Measurements from ENCODE around the gene ZDHHC5.
"Not testable (repeated sequence)": the region's sequence is repeated elsewhere in the genome, so short reads cannot be mapped to it uniquely, and the experiment has no call there.

Gene ZDHHC5

DNA sequence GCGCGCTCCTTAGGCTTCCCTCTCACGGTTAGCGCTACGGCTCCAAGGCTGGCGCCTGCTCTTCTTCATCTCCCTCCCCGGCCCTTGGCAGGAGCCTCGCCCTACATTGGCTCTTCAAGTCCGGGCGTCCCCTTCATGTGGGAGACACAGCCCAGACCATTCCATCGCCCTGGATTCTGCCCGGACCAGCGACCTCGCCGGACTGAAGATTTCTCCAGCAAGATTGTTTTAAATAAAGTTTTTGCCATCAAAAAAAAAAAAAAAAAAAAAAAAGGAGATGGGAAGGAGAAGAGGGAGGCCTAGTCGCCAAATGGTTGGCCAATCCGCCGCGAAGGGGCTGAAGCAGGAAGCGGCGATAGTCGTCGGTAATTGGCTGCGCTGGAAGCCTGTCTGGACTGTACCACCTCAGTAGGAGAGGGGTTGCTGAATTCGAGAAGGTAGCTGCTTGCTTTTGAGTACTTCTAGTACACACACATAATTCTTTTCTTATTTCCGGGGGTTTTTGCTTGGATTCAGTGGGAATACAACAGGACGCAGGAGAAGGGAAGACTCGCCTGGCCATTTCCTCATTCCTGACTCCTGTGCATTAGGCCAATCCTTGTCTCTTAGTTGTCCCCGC lies 688 bp upstream of the ZDHHC5 start:
- DNase-seq (ENCODE audit: low read depth): peak; percentile 87

- peak; percentile 20 for DNase-seq (ENCODE audit: low read depth)
Observed at GRCh38 chr11:57668434-57668782, 494 bp downstream of the ZDHHC5 start.

DNA sequence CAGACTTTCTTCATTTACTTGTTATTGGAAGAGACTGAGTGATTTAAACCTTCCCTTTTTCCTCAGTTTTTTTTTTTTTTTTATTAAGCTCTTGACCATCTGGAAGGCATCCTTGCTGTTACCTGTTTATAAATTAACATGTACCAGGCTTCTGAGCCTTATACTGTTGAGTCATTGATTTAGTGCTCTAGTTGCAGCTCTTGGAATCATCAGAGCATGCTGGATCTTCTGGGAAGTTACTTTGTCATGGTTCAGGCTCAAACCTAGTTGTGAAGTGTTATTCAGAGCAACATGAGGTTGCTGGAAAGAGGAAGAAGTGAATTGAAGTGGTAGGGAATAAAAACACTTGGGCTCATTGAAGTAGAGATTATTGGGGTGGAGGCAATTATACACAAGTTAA lies 6.3 kb downstream of the ZDHHC5 start:
- no peak for DNase-seq (ENCODE audit: low read depth)

- no peak for DNase-seq (ENCODE audit: low read depth)
Observed at GRCh38 chr11:57675176-57675941, 7.4 kb downstream of the ZDHHC5 start.

DNA sequence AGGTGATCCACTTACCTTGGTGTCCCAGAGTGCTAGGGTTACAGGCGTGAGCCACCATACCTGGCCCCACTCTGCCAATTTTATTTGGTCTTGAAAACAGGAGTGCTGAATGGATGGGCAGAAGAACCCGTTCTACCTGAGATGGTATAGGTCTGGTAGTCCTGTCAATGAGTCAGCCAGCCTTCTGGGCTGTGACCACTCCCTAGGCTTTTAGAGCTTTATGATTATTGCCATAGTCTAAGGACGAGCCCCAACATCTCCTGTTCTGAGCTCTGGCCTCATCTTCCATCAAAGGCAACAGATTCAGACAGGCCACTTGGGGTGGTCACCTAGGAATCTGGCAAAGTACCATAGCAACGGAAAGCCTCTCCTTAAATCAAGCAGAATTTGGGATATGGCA lies 11.5 kb downstream of the ZDHHC5 start:
- no peak for DNase-seq (ENCODE audit: low read depth)

- no peak for DNase-seq (ENCODE audit: low read depth)
Observed at GRCh38 chr11:57680552-57680874, 12.6 kb downstream of the ZDHHC5 start.

DNA sequence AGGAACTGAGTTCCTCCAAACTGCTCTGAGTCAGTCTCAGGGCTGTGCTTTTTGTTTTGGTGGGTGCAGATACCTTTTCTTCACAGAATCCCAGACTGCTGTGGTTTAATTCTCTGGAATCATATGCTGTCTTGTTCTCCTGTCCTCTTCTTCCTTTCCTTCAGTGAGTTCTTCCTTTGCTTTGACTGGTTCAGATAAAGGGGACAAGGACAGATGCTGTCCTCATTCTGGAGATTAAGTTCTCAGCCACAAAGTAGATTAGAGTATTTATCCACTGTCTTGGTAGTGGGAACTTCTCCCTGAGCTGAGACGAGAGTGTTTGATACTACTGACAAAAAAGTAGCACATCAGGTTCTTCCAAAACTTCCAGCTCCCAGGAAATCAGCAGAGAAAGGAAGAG lies 13.3 kb downstream of the ZDHHC5 start:
- no peak for DNase-seq (ENCODE audit: low read depth)

DNA sequence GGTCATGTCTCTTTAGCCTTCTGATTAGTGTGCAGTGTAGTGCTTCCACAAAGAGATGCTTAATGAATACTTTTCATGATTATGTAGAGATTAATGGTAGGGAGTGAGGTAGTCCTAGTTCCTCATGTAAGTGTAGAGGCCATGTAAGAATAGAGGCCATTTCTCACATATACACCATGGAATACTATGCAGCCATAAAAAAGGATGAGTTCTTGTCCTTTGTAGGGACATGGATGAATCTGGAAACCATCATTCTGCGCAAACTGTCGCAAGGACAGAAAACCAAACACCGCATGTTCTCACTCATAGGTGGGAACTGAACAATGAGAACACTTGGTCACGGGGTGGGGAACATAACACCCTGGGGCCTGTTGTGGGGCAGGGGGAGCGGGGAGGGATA lies 22.6 kb downstream of the ZDHHC5 start:
- not testable (repeated sequence) for DNase-seq (ENCODE audit: low read depth)

GRCh38 chr11:57698843-57699365 lies 31.0 kb downstream of the ZDHHC5 start:
- DNase-seq (ENCODE audit: low read depth): no peak

GRCh38 chr11:57699813-57700212 lies 31.9 kb downstream of the ZDHHC5 start:
- no peak for DNase-seq (ENCODE audit: low read depth)

GRCh38 chr11:57700425-57700824 lies 32.5 kb downstream of the ZDHHC5 start:
- DNase-seq (ENCODE audit: low read depth): no peak

- DNase-seq (ENCODE audit: low read depth): no peak
Observed at GRCh38 chr11:57703341-57703740, 35.4 kb downstream of the ZDHHC5 start.

DNA sequence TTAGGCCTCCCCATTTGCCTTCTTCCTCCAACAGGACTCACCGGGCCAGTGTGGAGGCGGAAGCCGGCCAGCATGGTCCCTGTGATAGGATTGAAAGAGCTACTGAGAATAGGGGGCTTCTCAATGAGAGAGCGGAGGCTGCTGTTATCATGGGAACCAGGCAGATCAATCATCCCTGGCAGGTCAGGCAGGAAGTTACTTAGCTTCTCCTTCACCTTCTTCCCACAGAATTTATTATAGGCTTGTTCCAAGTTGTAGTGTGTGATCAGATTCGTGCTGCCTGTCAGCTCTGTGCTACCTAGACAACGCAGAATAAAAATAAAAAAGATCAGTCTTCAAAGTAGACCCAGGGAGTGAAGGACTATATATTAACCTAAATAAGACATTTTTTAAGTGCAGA lies 37.0 kb downstream of the ZDHHC5 start:
- no peak for DNase-seq (ENCODE audit: low read depth)

DNA sequence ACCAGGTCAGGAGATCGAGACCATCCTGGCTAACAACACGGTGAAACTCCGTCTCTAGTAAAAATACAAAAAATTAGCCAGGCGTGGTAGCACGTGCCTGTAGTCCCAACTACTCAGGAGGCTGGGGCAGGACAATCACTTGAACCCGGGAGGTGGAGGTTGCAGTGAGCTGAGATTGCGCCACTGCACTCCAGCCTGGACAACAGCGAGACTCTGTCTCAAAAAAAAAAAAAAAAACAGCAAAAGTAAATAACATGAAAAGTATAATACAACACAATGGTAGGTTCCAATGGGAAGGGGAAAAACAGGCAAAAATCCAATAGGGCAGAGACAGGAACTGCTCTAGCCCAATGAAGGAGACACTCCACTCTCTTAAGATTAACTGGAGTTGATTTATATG lies 37.5 kb downstream of the ZDHHC5 start:
- DNase-seq (ENCODE audit: low read depth): not testable (repeated sequence)

DNA sequence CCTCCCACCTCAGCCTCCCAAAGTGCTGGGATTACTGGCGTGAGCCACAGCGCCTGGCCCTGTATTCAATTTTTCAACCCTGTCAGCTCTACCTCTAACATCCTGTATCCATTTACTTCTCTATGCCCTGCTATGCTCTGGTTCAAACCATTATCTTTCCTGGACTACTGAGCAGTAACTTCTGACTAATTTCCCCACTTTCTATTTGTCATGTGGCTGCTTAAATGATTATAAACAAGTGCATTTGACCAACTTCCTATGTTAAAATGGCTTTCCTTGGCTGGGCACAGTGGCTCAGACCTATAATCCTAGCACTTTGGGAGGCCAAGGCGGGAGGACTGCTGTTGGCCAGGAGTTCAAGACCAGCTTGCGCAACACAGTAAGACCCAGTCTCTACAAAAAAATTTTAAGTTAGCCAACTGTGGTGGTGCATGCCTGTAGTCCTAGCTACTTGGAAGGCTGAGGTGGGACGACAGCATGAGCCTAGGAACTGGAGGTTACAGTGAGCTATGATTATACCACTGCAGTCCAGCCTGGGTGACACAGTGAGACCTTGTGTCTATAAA lies 42.0 kb downstream of the ZDHHC5 start:
- DNase-seq (ENCODE audit: low read depth): no peak

DNA sequence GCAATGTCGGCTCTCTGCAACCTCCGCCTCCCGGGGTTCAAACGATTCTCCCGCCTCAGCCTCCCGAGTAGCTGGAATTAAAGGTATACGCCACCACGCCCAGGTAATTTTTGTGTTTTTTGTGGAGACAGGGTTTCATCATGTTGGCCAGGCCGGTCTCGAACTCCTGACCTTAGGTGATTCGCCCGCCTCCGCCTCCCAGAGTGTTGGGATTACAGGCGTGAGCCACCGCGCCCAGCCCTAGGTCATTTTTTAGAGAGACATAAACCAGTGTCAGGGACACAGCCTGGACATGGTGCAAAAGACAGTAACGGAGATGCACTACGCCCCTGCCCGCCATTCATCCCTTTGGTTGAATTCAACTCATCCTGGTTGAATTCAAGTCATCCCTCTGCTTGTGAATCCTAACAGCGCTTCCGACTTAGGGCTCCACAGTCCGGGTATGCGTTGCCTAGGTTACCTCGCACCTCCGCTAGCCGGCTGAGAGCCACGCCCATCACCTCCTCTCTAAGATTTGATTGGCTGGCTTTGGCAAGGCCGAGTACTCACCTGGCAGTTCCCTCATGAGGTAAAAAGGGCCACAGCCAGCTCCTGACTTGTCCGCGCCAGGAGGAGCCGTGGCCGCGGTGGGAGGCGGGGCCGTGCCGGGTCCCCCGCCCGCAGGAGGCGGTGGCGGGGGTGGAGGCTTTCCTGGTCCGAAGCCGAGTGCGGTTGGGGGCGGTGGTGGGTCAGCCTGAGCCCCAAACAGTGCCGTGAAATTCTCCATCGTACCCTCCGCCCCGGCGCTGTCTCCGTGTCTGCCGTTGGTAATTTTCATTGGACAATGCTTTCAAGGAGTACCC lies 43.7 kb downstream of the ZDHHC5 start, which contains the start of gene MED19:
Gene MED19, minus strand, starts transcription at position 802 of the 842 bp plus-strand sequence. Its CDS starts 36 bp downstream, at position 766.
- peak; percentile 70 for DNase-seq (ENCODE audit: low read depth)

DNA sequence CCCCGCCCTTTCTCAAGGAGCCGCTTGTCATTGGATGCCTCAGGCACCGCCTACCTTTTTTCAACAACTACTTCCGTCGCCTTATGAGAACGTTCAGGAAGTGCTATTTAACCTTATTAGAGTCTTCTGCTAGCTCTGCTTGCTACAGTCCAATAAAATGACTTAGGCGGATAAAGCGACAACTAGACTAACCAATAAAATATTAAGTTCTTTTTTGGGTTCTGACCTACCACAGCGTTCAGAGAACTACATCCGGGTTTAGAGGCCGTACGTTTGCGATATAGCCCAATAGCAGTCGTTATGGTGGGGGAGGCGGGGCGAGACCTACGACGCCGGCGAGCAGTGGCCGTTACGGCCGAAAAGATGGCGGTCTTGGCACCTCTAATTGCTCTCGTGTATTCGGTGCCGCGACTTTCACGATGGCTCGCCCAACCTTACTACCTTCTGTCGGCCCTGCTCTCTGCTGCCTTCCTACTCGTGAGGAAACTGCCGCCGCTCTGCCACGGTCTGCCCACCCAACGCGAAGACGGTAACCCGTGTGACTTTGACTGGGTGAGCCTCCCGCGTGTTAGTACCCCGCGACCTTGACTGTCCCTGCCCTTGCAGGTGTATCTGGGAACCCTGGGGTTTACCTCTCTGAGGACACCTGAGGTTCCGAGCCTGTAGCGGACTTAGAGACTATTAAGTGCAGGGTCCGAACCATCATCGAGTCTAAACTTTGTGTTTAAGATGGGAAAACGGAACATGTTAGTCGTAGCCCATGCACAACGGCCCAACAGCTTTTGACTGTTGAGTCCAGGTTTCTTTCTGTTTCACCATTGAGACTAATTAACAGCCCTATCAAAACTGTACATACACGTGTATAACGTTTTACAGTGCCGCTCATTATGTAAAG lies 44.6 kb downstream of the ZDHHC5 start, which contains the start of gene TMX2:
Gene TMX2, plus strand, starts transcription at position 338 of the 895 bp plus-strand sequence. Its CDS starts 26 bp downstream, at position 364.
- peak; percentile 84 for DNase-seq (ENCODE audit: low read depth)

DNA sequence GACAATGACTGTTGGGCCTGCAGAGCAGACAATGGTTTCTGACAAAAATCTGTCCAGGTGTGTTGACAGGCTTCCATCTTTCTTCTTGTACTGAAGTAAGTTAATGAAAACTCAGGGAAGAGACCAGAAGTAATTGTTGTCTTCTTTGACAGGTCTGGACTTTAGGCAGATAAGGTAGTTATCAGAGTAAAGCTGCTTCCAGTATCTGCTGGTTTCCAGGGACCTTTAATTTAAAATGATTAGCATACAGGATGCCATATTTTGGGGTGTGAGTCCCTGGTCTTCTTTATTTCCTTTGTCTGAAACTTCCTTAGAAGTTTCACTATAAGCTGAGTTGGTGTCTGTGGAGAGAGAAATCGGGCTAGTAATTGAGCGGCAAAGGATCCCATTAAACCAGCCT lies 45.9 kb downstream of the ZDHHC5 start:
- no peak for DNase-seq (ENCODE audit: low read depth)

GRCh38 chr11:57716726-57717125 lies 48.8 kb downstream of the ZDHHC5 start:
- DNase-seq (ENCODE audit: low read depth): not testable (repeated sequence)

DNA sequence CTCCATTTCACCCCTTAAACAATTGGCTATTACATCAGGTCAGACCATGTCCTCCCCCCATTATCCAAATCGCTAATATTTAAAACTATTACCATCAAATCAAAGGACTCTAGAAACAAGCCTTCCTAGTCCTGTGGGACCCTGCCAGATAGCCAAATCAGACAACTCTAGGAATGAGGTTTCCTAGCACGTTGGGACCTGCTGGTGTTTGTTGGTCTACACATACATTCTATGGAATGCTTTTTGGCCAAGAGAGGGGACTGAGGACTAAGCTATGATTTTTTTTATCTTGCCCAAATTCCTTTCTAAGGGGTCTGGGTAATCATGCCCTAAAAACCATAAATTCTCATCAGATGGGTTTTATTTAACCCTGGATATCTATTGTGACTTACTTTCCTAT lies 59.3 kb downstream of the ZDHHC5 start:
- DNase-seq (ENCODE audit: low read depth): no peak

DNA sequence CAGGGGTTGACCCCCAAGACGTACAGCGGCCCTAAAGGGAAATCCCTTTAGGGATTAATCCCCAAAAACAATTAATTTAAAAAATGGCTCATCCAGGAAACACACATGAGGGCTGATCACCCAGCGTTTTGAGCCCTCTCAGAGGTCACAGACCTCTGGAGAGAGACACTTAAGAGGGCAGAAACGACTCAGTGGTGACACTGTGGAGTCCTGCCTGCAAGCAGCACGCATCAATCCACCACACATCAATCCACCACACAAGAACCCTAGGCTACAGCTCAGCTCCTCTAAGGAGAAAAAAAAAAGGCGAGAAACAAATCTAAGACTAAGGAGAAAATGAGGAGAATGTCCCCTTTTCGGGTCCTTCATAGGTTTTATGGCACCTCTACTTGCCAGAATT lies 60.9 kb downstream of the ZDHHC5 start:
- DNase-seq (ENCODE audit: low read depth): no peak
